ENCODE data around the gene KLF1. TPM values are rescaled to one million over a fixed set of nuclear protein-coding genes. Genes with fewer than 3 reads are reported as not detected.

KLF1 gene
- total and polyA plus RNA-seq, 2 of the 8 experiments (the other 6 are each of a cell fraction or from before 2014, with no cell fraction given) = 0.84 to 0.91 TPM

DNA sequence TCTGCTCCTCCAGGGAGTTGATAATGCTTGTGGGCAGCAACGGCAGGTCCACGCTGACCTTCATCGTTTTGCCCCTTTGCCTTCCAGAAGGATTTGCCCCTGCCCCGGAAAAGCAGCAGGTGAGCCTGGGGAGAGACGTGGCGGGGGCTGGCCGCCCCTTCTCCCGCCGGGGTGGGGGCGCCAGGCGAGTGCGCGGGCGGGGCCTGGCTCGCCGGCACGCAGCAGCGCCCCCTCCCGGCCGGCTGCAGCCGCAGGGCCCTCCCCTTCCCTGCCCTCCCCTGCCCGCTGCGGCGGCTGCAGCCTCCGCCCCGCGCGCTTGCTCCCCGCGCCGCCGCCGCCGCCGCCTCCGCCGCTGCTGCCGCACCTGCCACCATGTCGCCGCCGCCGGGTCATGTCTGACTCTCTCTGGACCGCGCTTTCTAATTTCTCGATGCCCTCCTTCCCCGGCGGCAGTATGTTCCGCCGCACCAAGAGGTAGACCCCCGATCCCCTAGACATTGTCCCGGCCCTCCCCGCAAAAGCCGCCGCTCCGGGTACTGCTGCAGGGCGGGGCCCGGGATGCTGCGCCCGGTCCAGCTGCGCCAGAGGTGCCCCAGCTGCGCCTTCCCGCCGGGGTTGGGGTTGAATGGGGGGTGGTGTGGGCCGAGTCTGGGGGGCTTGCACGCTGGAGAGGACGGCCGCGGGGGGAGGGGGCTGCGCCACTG is 48.7 kb downstream of the KLF1 start, which contains the start of gene MAST1 (continued):
- TF ChIP-seq, protein P1, sequence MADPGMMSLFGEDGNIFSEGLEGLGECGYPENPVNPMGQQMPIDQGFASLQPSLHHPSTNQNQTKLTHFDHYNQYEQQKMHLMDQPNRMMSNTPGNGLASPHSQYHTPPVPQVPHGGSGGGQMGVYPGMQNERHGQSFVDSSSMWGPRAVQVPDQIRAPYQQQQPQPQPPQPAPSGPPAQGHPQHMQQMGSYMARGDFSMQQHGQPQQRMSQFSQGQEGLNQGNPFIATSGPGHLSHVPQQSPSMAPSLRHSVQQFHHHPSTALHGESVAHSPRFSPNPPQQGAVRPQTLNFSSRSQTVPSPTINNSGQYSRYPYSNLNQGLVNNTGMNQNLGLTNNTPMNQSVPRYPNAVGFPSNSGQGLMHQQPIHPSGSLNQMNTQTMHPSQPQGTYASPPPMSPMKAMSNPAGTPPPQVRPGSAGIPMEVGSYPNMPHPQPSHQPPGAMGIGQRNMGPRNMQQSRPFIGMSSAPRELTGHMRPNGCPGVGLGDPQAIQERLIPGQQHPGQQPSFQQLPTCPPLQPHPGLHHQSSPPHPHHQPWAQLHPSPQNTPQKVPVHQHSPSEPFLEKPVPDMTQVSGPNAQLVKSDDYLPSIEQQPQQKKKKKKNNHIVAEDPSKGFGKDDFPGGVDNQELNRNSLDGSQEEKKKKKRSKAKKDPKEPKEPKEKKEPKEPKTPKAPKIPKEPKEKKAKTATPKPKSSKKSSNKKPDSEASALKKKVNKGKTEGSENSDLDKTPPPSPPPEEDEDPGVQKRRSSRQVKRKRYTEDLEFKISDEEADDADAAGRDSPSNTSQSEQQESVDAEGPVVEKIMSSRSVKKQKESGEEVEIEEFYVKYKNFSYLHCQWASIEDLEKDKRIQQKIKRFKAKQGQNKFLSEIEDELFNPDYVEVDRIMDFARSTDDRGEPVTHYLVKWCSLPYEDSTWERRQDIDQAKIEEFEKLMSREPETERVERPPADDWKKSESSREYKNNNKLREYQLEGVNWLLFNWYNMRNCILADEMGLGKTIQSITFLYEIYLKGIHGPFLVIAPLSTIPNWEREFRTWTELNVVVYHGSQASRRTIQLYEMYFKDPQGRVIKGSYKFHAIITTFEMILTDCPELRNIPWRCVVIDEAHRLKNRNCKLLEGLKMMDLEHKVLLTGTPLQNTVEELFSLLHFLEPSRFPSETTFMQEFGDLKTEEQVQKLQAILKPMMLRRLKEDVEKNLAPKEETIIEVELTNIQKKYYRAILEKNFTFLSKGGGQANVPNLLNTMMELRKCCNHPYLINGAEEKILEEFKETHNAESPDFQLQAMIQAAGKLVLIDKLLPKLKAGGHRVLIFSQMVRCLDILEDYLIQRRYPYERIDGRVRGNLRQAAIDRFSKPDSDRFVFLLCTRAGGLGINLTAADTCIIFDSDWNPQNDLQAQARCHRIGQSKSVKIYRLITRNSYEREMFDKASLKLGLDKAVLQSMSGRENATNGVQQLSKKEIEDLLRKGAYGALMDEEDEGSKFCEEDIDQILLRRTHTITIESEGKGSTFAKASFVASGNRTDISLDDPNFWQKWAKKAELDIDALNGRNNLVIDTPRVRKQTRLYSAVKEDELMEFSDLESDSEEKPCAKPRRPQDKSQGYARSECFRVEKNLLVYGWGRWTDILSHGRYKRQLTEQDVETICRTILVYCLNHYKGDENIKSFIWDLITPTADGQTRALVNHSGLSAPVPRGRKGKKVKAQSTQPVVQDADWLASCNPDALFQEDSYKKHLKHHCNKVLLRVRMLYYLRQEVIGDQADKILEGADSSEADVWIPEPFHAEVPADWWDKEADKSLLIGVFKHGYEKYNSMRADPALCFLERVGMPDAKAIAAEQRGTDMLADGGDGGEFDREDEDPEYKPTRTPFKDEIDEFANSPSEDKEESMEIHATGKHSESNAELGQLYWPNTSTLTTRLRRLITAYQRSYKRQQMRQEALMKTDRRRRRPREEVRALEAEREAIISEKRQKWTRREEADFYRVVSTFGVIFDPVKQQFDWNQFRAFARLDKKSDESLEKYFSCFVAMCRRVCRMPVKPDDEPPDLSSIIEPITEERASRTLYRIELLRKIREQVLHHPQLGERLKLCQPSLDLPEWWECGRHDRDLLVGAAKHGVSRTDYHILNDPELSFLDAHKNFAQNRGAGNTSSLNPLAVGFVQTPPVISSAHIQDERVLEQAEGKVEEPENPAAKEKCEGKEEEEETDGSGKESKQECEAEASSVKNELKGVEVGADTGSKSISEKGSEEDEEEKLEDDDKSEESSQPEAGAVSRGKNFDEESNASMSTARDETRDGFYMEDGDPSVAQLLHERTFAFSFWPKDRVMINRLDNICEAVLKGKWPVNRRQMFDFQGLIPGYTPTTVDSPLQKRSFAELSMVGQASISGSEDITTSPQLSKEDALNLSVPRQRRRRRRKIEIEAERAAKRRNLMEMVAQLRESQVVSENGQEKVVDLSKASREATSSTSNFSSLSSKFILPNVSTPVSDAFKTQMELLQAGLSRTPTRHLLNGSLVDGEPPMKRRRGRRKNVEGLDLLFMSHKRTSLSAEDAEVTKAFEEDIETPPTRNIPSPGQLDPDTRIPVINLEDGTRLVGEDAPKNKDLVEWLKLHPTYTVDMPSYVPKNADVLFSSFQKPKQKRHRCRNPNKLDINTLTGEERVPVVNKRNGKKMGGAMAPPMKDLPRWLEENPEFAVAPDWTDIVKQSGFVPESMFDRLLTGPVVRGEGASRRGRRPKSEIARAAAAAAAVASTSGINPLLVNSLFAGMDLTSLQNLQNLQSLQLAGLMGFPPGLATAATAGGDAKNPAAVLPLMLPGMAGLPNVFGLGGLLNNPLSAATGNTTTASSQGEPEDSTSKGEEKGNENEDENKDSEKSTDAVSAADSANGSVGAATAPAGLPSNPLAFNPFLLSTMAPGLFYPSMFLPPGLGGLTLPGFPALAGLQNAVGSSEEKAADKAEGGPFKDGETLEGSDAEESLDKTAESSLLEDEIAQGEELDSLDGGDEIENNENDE (IDR thresholded peaks at IDR 0.05; ENCODE audit: insufficient replicate concordance, low read length) = no peak
- 0 out of 2 replicates have a peak, but pooled peaks have one; percentile 36 for TF ChIP-seq PHF8 (conservative IDR thresholded peaks at IDR 0.05; ENCODE audit: low read depth, low read length)

All from H1 (cell line).